ENCODE data around the gene IGSF9. TPM values are rescaled to one million over a fixed set of nuclear protein-coding genes. Genes with fewer than 3 reads are reported as not detected.

Gene IGSF9
- total RNA-seq, 4 donors from 2014 or later, result 0.71 to 1.9 (median 1.4) TPM

DNA sequence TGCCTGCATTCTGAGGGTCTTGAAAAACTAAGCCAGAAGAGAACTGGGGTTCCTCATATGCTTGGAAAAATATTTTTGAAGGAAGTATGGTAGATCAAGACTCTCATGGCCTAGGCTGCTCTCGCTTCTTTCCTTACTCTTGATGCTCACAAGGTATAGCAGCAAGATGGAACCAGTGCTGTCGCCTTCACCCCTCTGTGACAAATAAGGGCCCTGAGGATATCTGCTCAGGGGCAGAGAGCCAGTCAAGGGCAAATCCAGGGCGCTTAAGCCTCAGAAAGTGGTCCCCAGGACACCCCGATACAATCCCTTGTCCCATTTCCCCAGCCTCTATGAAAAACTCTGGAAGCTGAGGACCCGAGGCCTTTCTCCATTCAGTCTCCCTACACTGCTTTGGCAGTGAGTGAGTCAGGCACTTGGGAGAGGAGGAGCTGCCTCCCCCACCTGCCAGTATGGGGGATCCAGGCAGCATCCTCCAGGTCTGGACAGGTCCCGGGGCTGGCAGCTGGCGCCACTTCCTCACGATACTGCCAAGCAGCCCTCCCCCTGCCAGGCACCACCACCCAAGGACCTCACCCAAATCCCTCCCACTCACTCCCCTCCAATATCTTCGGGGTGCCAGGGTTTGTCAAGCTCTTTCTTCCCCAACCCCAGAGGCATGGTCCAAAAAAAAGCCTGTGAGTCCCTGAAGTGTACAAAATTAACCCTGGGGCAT lies 1.3 kb downstream of the IGSF9 start:
- intact Hi-C loops (cut with DNase I), result no loop called here
- peaks cover 22 to 36% of the 10 kb centered on the region in 2 donors for H3K4me1 ChIP-seq
- no peaks in the 10 kb centered on the region for H3K9me3 ChIP-seq
- no peak overlapping the region for H3K4me3 ChIP-seq (replicated peaks in 1 of 3)
- DNase-seq, result no peak
- WGBS, 2 donors, result 82 to 89% methylated on average over 9 of the region's 9 CpGs
- TF ChIP-seq POLR2A (IDR thresholded peaks at IDR 0.05), result no peak
- TF ChIP-seq, protein P1, sequence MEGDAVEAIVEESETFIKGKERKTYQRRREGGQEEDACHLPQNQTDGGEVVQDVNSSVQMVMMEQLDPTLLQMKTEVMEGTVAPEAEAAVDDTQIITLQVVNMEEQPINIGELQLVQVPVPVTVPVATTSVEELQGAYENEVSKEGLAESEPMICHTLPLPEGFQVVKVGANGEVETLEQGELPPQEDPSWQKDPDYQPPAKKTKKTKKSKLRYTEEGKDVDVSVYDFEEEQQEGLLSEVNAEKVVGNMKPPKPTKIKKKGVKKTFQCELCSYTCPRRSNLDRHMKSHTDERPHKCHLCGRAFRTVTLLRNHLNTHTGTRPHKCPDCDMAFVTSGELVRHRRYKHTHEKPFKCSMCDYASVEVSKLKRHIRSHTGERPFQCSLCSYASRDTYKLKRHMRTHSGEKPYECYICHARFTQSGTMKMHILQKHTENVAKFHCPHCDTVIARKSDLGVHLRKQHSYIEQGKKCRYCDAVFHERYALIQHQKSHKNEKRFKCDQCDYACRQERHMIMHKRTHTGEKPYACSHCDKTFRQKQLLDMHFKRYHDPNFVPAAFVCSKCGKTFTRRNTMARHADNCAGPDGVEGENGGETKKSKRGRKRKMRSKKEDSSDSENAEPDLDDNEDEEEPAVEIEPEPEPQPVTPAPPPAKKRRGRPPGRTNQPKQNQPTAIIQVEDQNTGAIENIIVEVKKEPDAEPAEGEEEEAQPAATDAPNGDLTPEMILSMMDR (IDR thresholded peaks at IDR 0.05), result no peak
- H3K36me3 ChIP-seq, result no peaks in the 10 kb centered on the region
- H3K27ac ChIP-seq, result no peak overlapping the region
- H3K27me3 ChIP-seq, result no peaks in the 10 kb centered on the region

DNA sequence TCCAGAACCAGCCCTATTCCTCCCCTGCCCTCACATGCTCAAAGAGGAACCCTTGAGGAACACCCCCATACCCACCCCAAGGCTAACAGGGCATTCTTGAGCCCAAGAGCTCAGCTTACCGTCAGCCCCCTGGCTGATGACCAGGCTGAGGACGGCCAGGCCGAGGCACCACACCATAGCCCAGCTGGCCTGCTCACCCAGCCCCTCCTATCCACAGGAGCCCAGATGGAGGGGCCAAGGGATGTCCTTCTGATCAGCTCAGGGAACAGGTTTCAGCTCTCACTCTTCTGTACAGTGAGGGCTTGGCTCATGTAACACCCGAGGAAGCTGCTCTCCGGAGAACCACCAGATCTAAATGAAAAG lies 2.2 kb downstream of the IGSF9 start:
- Histone ChIP-seq H3K4me1 (peaks cover 15 to 29% of the 10 kb centered on the region in 2 donors), H3K27ac (no peak overlapping the region), H3K36me3 (no peaks in the 10 kb centered on the region), H3K4me3 (replicated peaks in 1 of 3) (no peak overlapping the region), H3K9me3 (no peaks in the 10 kb centered on the region), H3K27me3 (no peaks in the 10 kb centered on the region)
- DNase-seq, result no peak
- TF ChIP-seq, protein P1 (IDR thresholded peaks at IDR 0.05), result no peak
- no peak for TF ChIP-seq POLR2A (IDR thresholded peaks at IDR 0.05)
- WGBS, 2 donors, result 60 to 86% methylated on average over 3 to 5 of the region's 5 CpGs
- intact Hi-C loops (cut with DNase I), result no loop called here

DNA sequence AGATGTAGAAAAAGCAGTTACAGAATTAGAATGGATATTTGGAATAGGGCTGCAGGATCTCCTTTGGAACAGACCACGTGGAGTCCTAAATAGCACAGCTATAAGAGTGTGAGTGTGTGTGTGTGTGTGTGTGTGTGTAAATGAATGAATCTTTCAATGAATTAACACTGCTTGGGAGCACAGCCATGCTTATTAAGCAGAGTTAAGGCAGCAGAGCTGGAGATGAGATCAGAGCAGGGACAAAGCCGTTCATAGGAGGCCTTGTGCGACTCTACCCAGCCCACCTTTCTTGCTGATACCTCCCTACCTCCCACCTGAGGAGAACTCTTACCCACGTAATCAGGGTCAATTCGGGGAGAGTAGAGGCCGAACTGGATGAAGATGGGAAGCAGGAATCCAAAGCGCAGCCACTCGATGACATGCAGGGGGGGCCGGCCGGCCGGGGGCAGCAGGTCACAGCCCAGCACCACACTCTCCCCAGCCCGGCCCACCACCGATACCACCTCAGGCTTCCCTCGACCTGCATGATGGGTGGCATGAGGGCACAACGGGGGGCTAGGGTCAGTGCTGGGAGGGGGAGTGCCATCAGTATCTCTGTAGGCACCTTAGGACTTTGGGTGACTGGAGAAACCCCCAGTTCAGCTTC lies 2.7 kb downstream of the IGSF9 start:
- Histone ChIP-seq H3K27ac (no peak overlapping the region), H3K36me3 (no peaks in the 10 kb centered on the region), H3K9me3 (no peaks in the 10 kb centered on the region), H3K4me1 (peaks cover 15 to 25% of the 10 kb centered on the region in 2 donors), H3K27me3 (no peaks in the 10 kb centered on the region), H3K4me3 (replicated peaks in 1 of 3) (no peak overlapping the region)
- DNase-seq, result no peak
- TF ChIP-seq, protein P1 (IDR thresholded peaks at IDR 0.05), result no peak
- TF ChIP-seq POLR2A (IDR thresholded peaks at IDR 0.05), result no peak
- 87 to 89% methylated on average over 15 of the region's 15 CpGs for WGBS, 2 donors
- intact Hi-C loops (cut with DNase I), result no loop called here

DNA sequence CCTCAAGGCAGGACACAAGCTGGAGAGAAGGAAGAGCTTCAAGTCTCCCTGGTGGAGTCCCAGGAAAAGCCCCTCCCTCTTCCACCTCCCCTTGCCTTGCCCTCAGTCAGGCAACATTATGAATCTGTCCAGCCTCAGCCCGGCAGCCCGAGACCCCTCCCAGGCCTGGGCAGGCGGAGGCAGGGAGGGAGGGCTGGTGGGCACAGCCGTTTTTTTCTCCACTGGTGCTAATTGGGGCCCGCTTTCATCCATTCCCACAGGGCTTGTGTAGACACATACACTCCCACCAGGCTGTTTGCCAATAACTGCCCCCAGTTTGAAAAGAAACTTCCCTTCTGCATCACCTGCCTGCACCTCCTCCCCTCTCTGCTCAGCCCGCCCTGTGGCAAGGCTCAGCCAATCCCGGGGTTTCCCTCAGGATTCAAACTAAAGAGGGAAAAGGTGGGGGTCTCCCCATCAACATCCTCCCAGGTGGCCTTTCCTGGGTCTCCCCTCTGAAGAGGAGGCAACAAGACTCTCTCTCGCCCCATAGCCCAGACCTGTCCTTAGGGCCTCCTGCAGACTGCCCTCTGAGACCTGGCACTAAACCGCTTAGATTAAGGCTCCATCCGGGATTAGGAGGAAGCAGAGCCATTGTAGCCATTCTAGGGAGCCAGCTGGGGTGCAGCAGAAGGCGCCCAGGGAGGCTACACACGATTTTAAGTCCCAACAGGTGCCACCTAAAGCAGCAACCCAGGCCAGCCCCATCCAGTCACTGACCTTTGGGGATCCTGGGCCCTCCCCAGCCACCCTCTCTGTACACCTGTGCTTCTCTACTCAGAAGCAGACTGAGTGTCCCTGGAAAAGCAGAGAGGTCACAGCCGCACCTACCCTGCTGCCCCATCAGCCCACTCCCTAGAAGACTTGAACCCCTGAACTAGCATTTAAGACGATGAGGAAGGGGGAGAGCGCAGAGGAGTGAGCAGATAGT lies 3.5 kb downstream of the IGSF9 start:
- Histone ChIP-seq H3K4me1 (peaks cover 11 to 24% of the 10 kb centered on the region in 2 donors), H3K27me3 (no peaks in the 10 kb centered on the region), H3K4me3 (replicated peaks in 1 of 3) (no peak overlapping the region), H3K27ac (no peak overlapping the region), H3K36me3 (no peaks in the 10 kb centered on the region), H3K9me3 (no peaks in the 10 kb centered on the region)
- TF ChIP-seq, protein P1 (IDR thresholded peaks at IDR 0.05), result no peak
- TF ChIP-seq POLR2A (IDR thresholded peaks at IDR 0.05), result no peak
- 76 to 78% methylated on average over 14 to 15 of the region's 15 CpGs for WGBS, 2 donors
- DNase-seq, result no peak
- intact Hi-C loops (cut with DNase I), result no loop called here

All from thyroid gland (tissue), 4 donors.